Uterus (tissue), 4 donors: ENCODE results near the gene KCTD2. TPM values are rescaled to one million over a fixed set of nuclear protein-coding genes. Genes with fewer than 3 reads are reported as not detected.
"Not testable (repeated sequence)": the region's sequence is repeated elsewhere in the genome, so short reads cannot be mapped to it uniquely, and the experiment has no call there.

Source experiments
- DNase-seq, 2 donors: peaks; one replicate each; pipeline ENCODE4 v3.0.0-alpha.2; 2019 to 2020
- H3K27ac ChIP-seq, 2 donors: fragments of 200-600 bp; sonication (generic); 1 replicate in 1 of 2; 2 replicates in 1 of 2; pipeline ENCODE4 v1.5.1; 2016 to 2018
- H3K27me3 ChIP-seq, 2 donors: fragments of 200-600 bp; sonication (generic); one replicate each; pipeline ENCODE4 v1.5.1; 2018 to 2019; ENCODE audit warnings: control low read depth in 1 of 2
- H3K36me3 ChIP-seq, 2 donors: fragments of 200-600 bp; sonication (generic); one replicate each; pipeline ENCODE4 v1.5.1; 2019; ENCODE audit warnings: control low read depth in 1 of 2
- H3K4me1 ChIP-seq, 2 donors: fragments of 200-600 bp; sonication (generic); one replicate each; pipeline ENCODE4 v1.5.1; 2018 to 2019; ENCODE audit warnings: control low read depth in 1 of 2
- H3K4me3 ChIP-seq, 2 donors: fragments of 200-600 bp; sonication (generic); 1 replicate in 1 of 2; 2 replicates in 1 of 2; pipeline ENCODE4 v1.5.1; 2018 to 2019; ENCODE audit warnings: mild to moderate bottlenecking in 1 of 2
- H3K9me3 ChIP-seq, 2 donors: fragments of 200-600 bp; sonication (generic); one replicate each; pipeline ENCODE4 v1.5.1; 2019; ENCODE audit warnings: control low read depth in 1 of 2
- CTCF ChIP-seq, 4 experiments: fragments of 200-600 bp in 2 of 4; fragments of 450-650 bp in 2 of 4; sonication (generic) in 2 of 4; IDR thresholded peaks; one replicate each; pipeline ENCODE4 v1.5.1; 2016 to 2019; ENCODE audit warnings: antibody characterized with exemption in 4 of 4, mild to moderate bottlenecking in 2 of 4, moderate library complexity in 1 of 4
- POLR2A ChIP-seq, 2 donors: fragments of 450-650 bp; IDR thresholded peaks; one replicate each; pipeline ENCODE4 v1.6.1; 2016; ENCODE audit warnings: antibody characterized with exemption in 2 of 2, mild to moderate bottlenecking in 1 of 2, moderate library complexity in 1 of 2
- intact Hi-C: fragments of 100-400 bp; cut with DNase I; formaldehyde crosslinking; loops from one replicate; pipeline ENCODE4 v1.15.1; 2023; ENCODE audit warnings: low total_unique reads
- total RNA-seq, 4 donors: library from RNA; depleted of rRNA in 3 of 4; stranded (reverse); fragments of >200 nt in 3 of 4; gene quantifications; one replicate each; pipeline versions ENCODE4 v1.1.0 to v1.2.4, GENCODE V29; 2014 to 2023
- donor health status: DM: yes; HTN: yes; CAD: no.

KCTD2 gene
- total RNA-seq, 4 donors from 2014 or later = 2.4 to 39.0 (median 15.0) TPM

- intact Hi-C loops = no loop called here
- Histone ChIP-seq H3K9me3 (no peaks in the 10 kb centered on the region), H3K27ac (peak overlapping the region; percentile 94 to 100), H3K4me1 (peaks cover 0 to 6% of the 10 kb centered on the region in 2 donors), H3K36me3 (no peaks in the 10 kb centered on the region), H3K27me3 (no peaks in the 10 kb centered on the region), H3K4me3 (no peak overlapping the region)
- peak; percentile 72 to 86 for DNase-seq
- peak in 1 of 2 donors; percentile 53 for TF ChIP-seq POLR2A (IDR thresholded peaks at IDR 0.05)
- TF ChIP-seq CTCF (IDR thresholded peaks at IDR 0.05) = no peak
Measured at GRCh38 chr17:75036643-75037268, 10.3 kb upstream of the KCTD2 start.

GRCh38 chr17:75039238-75039637, 7.8 kb upstream of the KCTD2 start:
- H3K27ac ChIP-seq = no peak overlapping the region
- H3K36me3 ChIP-seq = no peaks in the 10 kb centered on the region
- no peaks in the 10 kb centered on the region for H3K9me3 ChIP-seq
- H3K27me3 ChIP-seq = no peaks in the 10 kb centered on the region
- TF ChIP-seq POLR2A (IDR thresholded peaks at IDR 0.05) = no peak
- TF ChIP-seq CTCF (IDR thresholded peaks at IDR 0.05) = no peak
- H3K4me1 ChIP-seq = no peaks in the 10 kb centered on the region
- intact Hi-C loops = no loop called here
- H3K4me3 ChIP-seq = no peak overlapping the region
- DNase-seq = no peak

- Histone ChIP-seq H3K4me3 (no peak overlapping the region), H3K9me3 (no peaks in the 10 kb centered on the region), H3K4me1 (peaks cover 0 to 7% of the 10 kb centered on the region in 2 donors), H3K27me3 (no peaks in the 10 kb centered on the region), H3K36me3 (no peaks in the 10 kb centered on the region), H3K27ac (no peak overlapping the region)
- intact Hi-C loops = no loop called here
- DNase-seq = no peak
- TF ChIP-seq CTCF (IDR thresholded peaks at IDR 0.05) = no peak
- no peak for TF ChIP-seq POLR2A (IDR thresholded peaks at IDR 0.05)
Measured at GRCh38 chr17:75041656-75042280, 5.3 kb upstream of the KCTD2 start.

GRCh38 chr17:75043789-75044188, 3.2 kb upstream of the KCTD2 start:
- H3K4me3 ChIP-seq, H3K27ac ChIP-seq, DNase-seq, H3K9me3 ChIP-seq, H3K36me3 ChIP-seq, intact Hi-C loops, H3K27me3 ChIP-seq, H3K4me1 ChIP-seq: not testable (repeated sequence)

- Histone ChIP-seq H3K36me3 (no peaks in the 10 kb centered on the region), H3K27ac (no peak overlapping the region), H3K9me3 (no peaks in the 10 kb centered on the region)
Measured at GRCh38 chr17:75044716-75045115, 2.3 kb upstream of the KCTD2 start.

GRCh38 chr17:75045946-75046406, 1.0 kb upstream of the KCTD2 start:
- H3K27me3 ChIP-seq, H3K9me3 ChIP-seq, intact Hi-C loops, H3K4me1 ChIP-seq, DNase-seq, H3K36me3 ChIP-seq: not testable (repeated sequence)
- Histone ChIP-seq H3K27ac (peak overlapping the region; percentile 89 to 92), H3K4me3 (peak overlapping the region; percentile 65 to 99)

More at GRCh38 chr17:75044716-75045115, 2.3 kb upstream of the KCTD2 start:
- intact Hi-C loops = no loop called here
- no peak for TF ChIP-seq CTCF (IDR thresholded peaks at IDR 0.05)
- TF ChIP-seq POLR2A (IDR thresholded peaks at IDR 0.05) = no peak
- Histone ChIP-seq H3K4me3 (no peak overlapping the region), H3K27me3 (no peaks in the 10 kb centered on the region), H3K4me1 (peaks cover 0 to 7% of the 10 kb centered on the region in 2 donors)
- no peak for DNase-seq
